Hepatocyte (in vitro differentiated cells): Measurements from ENCODE around the gene DAPP1. TPM values are rescaled to one million over a fixed set of nuclear protein-coding genes. Genes with fewer than 3 reads are reported as not detected.

ENCODE experiments used
- DNase-seq: peaks from one replicate; pipeline ENCODE4 v3.0.0-alpha.2; 2016; ENCODE audit warnings: low spot score
- H2AFZ ChIP-seq: fragments of 200-600 bp; sonication (generic); 2 replicates; pipeline ENCODE4 v1.6.0; 2016; ENCODE audit warnings: antibody characterized with exemption, mild to moderate bottlenecking
- H3K27ac ChIP-seq: fragments of 200-600 bp; sonication (generic); 2 replicates; pipeline ENCODE4 v1.5.1; 2016; ENCODE audit warnings: mild to moderate bottlenecking
- H3K27me3 ChIP-seq: fragments of 200-600 bp; sonication (generic); 2 replicates; pipeline ENCODE4 v1.6.1; 2016
- H3K36me3 ChIP-seq: fragments of 200-600 bp; sonication (generic); replicated peaks from 2 replicates; pipeline ENCODE4 v1.5.1; 2016; ENCODE audit warnings: low read depth; ENCODE audit not compliant: insufficient read depth
- H3K4me1 ChIP-seq: fragments of 200-600 bp; sonication (generic); 2 replicates; pipeline ENCODE4 v1.5.1; 2016; ENCODE audit warnings: mild to moderate bottlenecking, moderate library complexity; ENCODE audit not compliant: insufficient read depth
- H3K4me2 ChIP-seq: fragments of 200-600 bp; sonication (generic); 2 replicates; pipeline ENCODE4 v1.6.0; 2016
- H3K4me3 ChIP-seq: fragments of 200-600 bp; sonication (generic); 2 replicates; pipeline ENCODE4 v1.5.1; 2016; ENCODE audit warnings: mild to moderate bottlenecking
- H3K79me2 ChIP-seq: fragments of 200-600 bp; sonication (generic); 2 replicates; pipeline ENCODE4 v1.6.0; 2017; ENCODE audit warnings: mild to moderate bottlenecking
- H3K9me2 ChIP-seq: fragments of 200-600 bp; sonication (generic); replicated peaks from 2 replicates; pipeline ENCODE4 v1.6.0; 2017; ENCODE audit warnings: mild to moderate bottlenecking; ENCODE audit not compliant: insufficient read depth
- H3K9me3 ChIP-seq: fragments of 200-600 bp; sonication (generic); 2 replicates; pipeline ENCODE4 v1.5.1; 2016; ENCODE audit warnings: low read depth, mild to moderate bottlenecking
- H4K20me1 ChIP-seq: fragments of 200-600 bp; sonication (generic); 2 replicates; pipeline ENCODE4 v1.6.0; 2016; ENCODE audit warnings: mild to moderate bottlenecking; ENCODE audit not compliant: insufficient read depth, poor library complexity, severe bottlenecking
- CTCF ChIP-seq: fragments of 200-600 bp; sonication (generic); IDR thresholded peaks from 2 replicates; pipeline ENCODE4 v1.5.1; 2016; ENCODE audit warnings: antibody characterized with exemption, mild to moderate bottlenecking; ENCODE audit not compliant: poor library complexity
- EZH2 ChIP-seq: fragments of 200-600 bp; sonication (generic); IDR thresholded peaks from 2 replicates; pipeline ENCODE4 v1.6.1; 2016; ENCODE audit warnings: antibody characterized with exemption, mild to moderate bottlenecking, borderline replicate concordance
- EZH2phosphoT487 ChIP-seq: fragments of 200-600 bp; sonication (generic); IDR thresholded peaks from one replicate; pipeline ENCODE4 v1.6.1; 2018; ENCODE audit warnings: antibody characterized with exemption, mild to moderate bottlenecking, low read depth, moderate library complexity; ENCODE audit not compliant: unreplicated experiment, severe bottlenecking
- WGBS: methylation state at CpG from one replicate; pipeline ENCODE4 v1.1.6; 2016; ENCODE audit warnings: low lambda C conversion rate; ENCODE audit errors: missing lambda C conversion rate; 5-methylcytosine and 5-hydroxymethylcytosine counted together
- polyA plus RNA-seq: library from polyadenylated mRNA; unstranded; fragments of >200 nt; fragmentation: Nextera tagmentation; extraction: Ambion mirVana; gene quantifications from 2 replicates; pipeline ENCODE4 v1.2.1, GENCODE V29; 2016
- total RNA-seq: library from RNA; depleted of rRNA; stranded (reverse); fragments of >200 nt; gene quantifications from 2 replicates; pipeline ENCODE4 v1.2.3, GENCODE V29; 2014

DAPP1 gene
- total and polyA plus RNA-seq, 2 experiments from 2014 or later = 1.7 to 2.0 TPM

DNA sequence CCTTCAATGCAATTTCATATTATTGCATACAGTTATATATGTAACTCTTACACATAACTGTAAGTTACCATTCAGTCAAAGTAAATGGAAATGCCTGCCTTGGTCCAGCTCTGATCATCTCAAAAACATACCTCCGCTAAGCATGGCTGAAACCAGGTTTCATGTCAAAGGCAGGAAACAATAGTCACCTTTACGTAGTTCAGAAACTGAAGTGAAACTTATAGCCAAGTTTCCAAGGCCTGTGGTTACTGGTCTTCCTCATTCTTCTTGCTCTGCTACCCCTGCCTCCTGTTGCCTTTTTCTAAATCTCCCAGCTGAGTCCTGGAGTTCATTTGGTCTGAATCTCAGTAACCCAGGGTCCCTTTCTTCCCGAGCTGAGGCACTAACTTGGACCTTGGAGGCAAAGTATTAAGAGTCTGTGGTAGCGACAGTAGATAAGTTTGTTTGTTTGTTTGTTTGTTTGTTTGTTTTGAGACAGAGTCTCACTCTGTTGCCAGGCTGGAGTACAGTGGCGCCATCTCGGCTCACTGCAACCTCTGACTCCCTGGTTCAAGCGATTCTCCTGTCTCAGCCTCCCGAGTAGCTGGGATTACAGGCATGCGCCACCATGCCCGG, 30.8 kb downstream of the DAPP1 start:
- H3K27ac ChIP-seq = no peak overlapping the region
- H3K4me3 ChIP-seq = no peak overlapping the region

GRCh38 chr4:99848591-99849001, 32.0 kb downstream of the DAPP1 start:
- no peak overlapping the region for H3K27ac ChIP-seq
- H3K9me2 ChIP-seq = no peaks in the 10 kb centered on the region
- H3K9me3 ChIP-seq = no peaks in the 10 kb centered on the region
- 95% methylated on average over 4 of the region's 4 CpGs for WGBS
- no peak overlapping the region for H2AFZ ChIP-seq
- no peak overlapping the region for H3K4me2 ChIP-seq
- no peaks in the 10 kb centered on the region for H3K4me1 ChIP-seq
- no peak overlapping the region for H3K4me3 ChIP-seq
- TF ChIP-seq CTCF (no peak), EZH2 (no peak)
- H3K27me3 ChIP-seq = no peaks in the 10 kb centered on the region
- DNase-seq = no peak
- H4K20me1 ChIP-seq = no peaks in the 10 kb centered on the region
- no peaks in the 10 kb centered on the region for H3K79me2 ChIP-seq
- H3K36me3 ChIP-seq = no peaks in the 10 kb centered on the region

More for the DNA sequence above, 30.8 kb downstream of the DAPP1 start:
- Histone ChIP-seq H3K4me1 (no peaks in the 10 kb centered on the region), H3K9me3 (no peaks in the 10 kb centered on the region), H3K36me3 (no peaks in the 10 kb centered on the region), H4K20me1 (no peaks in the 10 kb centered on the region), H3K4me2 (no peak overlapping the region), H3K27me3 (no peaks in the 10 kb centered on the region), H3K9me2 (no peaks in the 10 kb centered on the region), H2AFZ (no peak overlapping the region), H3K79me2 (no peaks in the 10 kb centered on the region)
- TF ChIP-seq EZH2phosphoT487 (no peak), CTCF (no peak), EZH2 (no peak)
- no peak for DNase-seq
- 87% methylated on average over 10 of the region's 10 CpGs for WGBS

DNA sequence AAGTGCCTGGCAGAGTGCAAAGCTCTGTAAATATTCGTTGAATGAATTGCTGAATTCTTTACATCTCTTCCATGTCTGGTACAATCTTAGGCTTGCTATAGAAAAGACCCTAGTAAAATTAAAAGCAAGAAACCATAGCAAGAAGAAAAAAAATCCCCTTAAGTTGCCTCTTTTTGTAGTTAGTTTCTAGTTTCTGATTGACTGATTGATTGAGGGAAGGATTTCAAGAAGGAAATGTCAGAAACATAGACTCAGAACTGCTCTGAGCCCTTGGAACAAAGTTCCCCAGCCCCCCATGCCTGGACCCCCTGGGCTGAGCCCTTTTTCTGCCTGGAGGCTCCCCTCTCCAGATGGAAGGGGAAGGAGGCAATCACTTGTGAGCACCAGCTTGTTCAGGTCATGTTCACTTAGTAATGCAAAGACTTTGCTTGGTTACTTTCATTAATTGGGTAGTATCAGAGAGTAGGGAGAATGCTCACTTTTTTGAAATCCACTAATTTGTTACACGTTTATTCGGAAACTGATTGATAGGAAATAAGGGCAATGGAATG, 35.6 kb downstream of the DAPP1 start:
- no peak overlapping the region for H3K4me2 ChIP-seq
- 90% methylated on average over 3 of the region's 3 CpGs for WGBS
- TF ChIP-seq EZH2 = no peak
- TF ChIP-seq EZH2phosphoT487 = no peak
- no peak for TF ChIP-seq CTCF
- H3K27ac ChIP-seq = no peak overlapping the region
- DNase-seq = no peak
- H3K9me3 ChIP-seq = no peaks in the 10 kb centered on the region
- H4K20me1 ChIP-seq = no peaks in the 10 kb centered on the region
- no peaks in the 10 kb centered on the region for H3K27me3 ChIP-seq
- H3K4me1 ChIP-seq = no peaks in the 10 kb centered on the region
- no peak overlapping the region for H2AFZ ChIP-seq
- H3K4me3 ChIP-seq = no peak overlapping the region
- no peaks in the 10 kb centered on the region for H3K36me3 ChIP-seq
- no peaks in the 10 kb centered on the region for H3K9me2 ChIP-seq
- H3K79me2 ChIP-seq = no peaks in the 10 kb centered on the region
